Fibroblast of skin of left quadriceps (primary cell): Measurements from ENCODE around the gene TIMM10.
A peak's percentile ranks its signal among the peaks of the same experiment; 100 is the strongest.

Experiments used
- DNase-seq, 2 experiments: peaks; one replicate each; pipeline ENCODE4 v3.0.0-alpha.2; 2013; ENCODE audit warnings: low read depth in 2 of 2

The TIMM10 gene

DNA sequence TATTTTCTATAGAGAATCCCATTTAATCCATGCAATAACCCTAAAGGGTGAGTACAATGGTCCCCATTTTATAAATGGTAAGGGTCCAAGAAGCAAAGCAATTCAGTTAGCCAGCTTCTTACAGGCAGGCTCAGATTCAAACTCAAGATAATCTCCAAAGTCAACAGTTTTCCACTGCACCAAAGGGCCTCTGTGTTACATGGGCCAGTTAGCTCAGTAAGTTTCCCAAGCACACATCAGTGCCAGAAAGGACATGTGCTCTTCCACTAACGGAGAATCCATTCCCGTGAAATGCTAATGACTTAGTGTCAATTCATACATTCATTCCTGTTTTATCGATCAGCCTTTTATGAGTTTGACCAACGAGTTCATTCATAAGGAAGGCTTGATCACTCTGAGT is 26.0 kb downstream of the TIMM10 start:
- DNase-seq: no peak

DNA sequence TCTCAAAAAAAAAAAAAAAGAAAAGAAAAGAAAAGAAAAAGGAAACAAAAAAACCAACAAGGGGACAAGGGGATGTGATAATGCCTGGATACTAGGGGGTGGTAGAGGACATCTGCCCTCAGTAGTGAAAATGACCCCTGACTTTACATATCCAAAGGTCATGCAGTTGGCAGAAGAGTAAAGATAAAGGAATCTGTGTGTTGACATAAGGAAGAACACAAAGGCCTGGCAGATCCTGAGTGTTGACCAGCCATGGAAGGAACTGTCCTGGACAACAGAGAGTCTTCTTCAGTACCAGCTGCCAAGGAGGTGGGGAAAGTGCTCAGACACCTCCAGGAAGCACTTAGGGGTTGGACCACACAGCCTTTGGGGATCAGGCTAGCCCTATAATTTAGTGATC is 27.7 kb downstream of the TIMM10 start:
- DNase-seq: no peak

DNA sequence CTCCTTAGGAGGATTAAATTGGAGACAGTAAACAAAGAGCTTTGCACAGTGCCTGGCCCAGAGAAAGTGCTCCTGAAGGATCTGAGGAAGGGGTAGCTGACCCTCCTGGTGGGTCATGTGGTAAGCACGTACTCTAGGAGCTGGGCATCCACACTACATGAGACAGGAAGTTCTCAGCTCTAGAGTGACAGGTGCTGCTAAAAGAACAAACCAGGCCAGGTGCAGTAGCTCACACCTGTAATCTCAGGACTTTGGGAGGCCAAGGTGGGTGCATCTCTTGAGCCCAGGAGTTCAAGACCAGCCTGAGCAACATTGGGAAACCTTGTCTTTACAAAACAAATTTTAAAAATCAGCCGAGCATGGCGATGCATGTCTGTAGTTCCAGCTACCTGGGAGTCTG is 28.2 kb downstream of the TIMM10 start:
- no peak for DNase-seq

DNA sequence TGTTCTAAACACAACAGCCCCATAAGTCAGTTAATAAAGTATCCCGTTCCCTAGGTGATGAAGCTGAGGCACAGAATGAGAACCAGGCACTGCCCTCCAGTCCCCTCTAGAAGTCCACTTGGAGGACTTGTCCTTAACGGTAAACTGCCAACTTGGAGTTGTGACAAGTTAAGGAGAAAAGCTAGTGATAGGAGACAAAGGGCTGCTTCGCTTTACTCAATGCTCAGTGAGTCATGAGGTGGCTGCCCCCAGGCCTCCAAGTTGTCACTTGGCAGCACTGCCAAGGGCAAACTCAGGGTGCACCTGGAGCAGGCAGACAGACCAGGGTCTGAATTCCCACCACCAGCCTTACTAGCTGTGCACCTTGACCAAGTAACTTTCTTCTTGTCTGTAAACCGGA is 28.6 kb downstream of the TIMM10 start:
- DNase-seq: no peak

DNA sequence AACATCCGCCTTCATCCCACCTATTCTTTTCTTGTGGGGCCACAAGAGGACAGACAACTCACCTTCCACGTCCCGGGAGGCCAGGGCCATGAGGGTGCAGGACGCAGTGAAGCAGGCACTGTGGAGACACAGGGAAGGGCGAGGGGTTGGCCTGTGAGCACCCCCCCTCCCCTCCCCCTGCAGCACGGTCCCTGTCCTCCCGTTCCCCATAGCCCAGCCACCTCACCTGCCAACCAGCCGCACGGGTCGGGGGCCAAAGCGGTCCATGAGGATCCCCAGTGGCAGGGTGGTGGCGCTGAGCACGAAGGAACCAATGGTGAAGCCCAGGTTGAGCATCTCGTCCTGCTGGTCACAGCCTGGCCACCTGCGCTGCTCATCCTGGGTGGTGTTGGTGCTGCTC is 29.6 kb downstream of the TIMM10 start:
- DNase-seq: no peak

DNA sequence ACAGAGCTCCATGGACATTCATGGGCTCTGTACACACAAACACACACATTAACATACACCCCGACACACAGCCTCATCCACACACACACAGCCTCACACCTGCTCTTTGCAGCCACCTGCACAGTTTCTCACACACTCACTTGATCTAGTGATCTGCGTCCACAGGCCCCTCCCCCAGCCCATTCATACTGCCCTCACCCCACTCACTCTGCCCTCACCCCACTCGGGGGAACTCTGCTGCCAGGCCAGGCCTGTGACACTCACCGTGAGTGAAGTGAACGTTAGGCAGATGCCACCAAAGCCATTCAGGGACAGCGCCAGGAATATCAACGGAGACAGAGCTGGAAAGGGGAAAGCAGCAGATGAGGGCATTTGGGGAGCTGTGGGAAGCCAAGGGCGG is 30.0 kb downstream of the TIMM10 start:
- no peak for DNase-seq

DNA sequence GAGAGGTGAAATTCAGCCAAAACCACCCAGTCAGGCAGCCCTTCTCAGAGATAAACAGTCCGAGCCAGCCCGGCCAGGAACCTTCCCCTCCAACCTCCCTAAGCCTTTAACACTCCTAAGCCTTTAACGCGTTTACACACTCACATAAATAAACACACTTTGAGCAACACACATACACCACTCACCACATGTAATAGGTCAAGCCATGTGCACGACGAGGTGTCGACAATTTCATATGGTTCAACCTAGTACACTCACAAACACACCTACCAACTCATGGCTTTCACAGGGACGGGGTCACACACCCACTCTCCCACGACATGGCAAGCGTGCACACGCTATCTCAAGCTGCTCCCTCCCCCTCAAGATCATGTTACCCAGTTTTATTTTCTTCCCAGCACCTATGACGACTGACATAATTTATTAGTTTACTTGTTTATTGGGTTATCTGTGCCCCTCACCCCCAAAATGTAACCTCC is 30.5 kb downstream of the TIMM10 start:
- DNase-seq: no peak

DNA sequence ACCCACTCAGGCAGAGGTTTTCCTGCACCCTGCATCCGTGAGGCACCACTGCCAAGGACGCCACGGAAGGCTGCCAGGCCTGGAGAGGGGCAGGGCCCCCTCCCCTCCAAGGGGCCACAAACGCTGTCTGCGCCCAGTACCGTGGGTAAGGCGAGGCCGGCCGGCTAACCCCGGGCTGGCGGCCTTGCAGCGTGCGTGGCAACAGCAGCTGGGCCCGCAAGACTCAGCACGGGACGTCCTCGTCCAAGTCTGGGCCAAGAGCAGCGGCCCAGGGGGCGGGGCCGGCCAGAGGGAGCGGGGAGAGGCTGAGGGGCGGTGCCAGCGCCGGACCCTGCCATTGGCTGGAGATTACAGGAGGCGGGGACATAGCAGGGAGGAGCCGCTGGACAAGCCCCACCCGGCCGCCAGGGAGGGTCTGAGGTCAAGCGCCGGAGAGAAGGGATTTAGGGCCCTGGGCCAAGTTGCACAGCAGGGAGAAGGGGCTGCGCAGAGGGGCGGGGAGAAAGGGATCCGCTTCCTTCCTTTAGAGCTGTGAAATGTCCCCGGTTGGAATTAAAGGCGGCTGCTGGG is 31.1 kb downstream of the TIMM10 start:
- peak; percentile 64 to 66 for DNase-seq

DNA sequence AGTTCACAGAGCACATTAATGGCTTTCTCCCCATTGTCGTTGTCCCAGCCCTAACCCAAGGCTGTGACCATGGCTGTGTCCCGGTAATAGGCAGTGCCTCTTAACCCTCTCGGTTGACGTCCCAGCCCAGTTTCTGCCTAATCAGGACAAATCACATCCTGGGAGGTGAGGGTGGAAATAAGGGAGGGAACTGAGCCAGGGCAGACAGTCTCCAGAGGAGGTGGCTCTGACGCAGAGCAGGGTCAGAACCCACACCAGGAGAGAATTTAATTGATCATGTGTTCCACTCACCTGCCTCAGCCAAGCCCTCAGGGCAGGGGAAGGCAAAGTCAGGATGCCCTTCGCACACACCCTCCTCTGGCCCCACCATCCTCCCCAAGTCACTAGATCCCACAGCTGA is 32.0 kb downstream of the TIMM10 start:
- no peak for DNase-seq

DNA sequence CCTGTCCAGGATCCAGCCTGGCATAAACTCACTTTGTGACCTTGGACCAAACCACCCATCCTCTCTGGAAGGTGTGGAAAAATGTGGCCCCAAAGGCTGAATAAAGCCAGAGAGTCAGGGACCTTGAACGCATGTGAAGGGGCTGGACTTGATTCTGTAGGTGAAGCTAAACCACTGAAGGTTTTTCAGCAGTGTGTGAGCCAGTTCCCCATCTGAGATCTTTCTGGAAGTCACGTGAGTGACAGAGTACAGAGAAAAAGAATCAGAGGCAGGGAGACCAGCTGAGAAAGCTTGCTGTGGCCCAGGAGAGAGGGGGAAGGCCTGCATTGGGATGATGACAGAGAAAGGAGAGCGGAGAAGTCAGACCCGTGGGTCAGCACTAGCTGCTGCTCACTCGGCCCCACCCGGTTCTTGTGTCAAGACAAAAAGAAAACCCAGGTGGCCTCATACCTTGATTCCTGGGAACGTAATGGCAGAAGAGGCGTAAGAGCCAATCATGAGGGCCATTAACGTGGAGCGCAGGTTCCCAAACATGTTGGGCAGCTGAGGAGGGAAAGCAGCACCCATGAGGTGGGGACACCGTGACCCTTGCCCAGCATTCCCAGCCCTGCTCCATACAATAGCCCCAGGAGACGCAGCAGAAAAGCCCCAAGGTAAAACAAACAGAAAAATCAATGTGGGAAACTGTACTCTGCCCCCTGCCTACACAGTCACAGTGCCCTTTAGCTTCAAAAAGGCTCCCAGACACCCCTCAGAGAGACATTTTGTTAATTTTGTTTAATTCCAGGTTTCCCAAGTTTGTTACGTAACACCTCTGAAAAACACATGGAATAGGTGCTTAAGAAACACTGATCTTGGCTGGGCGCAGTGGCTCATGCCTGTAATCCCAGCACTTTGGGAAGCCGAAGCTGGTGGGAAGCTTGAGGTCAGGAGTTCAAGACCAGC is 33.0 kb downstream of the TIMM10 start:
- DNase-seq: no peak

DNA sequence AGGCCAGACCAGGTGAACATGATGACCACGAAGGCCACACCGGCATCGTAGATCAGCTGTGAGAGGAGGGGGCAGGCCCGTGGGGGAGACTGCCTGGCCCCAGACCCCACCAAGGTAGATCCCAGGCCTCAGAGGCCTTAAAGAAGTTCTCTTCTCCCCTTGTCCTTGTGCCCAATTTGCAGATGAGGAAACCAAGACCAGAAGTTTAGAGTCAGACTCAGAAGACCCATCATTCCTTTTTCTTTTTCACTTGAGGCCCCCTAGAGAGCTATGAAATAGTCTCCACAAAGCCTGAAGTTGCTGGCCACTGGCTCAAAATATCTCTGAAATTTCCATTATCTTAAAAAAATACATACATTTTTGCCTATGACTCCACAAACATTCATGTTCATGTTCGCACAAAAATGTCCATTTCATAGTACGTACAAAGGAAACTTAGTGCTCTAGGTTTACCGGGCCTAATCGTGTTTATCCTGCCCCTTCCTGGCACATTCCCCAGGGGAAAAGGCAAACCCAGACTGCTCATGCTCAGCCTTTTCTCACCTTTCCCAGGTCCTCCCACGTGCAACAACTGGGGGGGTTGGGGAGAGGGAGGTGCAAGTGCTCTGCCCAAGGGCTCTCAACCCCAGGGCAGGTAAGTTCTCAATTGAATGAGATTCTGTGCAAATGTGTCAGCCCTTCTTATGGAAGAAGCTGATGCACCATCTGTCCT is 34.3 kb downstream of the TIMM10 start:
- DNase-seq: no peak

DNA sequence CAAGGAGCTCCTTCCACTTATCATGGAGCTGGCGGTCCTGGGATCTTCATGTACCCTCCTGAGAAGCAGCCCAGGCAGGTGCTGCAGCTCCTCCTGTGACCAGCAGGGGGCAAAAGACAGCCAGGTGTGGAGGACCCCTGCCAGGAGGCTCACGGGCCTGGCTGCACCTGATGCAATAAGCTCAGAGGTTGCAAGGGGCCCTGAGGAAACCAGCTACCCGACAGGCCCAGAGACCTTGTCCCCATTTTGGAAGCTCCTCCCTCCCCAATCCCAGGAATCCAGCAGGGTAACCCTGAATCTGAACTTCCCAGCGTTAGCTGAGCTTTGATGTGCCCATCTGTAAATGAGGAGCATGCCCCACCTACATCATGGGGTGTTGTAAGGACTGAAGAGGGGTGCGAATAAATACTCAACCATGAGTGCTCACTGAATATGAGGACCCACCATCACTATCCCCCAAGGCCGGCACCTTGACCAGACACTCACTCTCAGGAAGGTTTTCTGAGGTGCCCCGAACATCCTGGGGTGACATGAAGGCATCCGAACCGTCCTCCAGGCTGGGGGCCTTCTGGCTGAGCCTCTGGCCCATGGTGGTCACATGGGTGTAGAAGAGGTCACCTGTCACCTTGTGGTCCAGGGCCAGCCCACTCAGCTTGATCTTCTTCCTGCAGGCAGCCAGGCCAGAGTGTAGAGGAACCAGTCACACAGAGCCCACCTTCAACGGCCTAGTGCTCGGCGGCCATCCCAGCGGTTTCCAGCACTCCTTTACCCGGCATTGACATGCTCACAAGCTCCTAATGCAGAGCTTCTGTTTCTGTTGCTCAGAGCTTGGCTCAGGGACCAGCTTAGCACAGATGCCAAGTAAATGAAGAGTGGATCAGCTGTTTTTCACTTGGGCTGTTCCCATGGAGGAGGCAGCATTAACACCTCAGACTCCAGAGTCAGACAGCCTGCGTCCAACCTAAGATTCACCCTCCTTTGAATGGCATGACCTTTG is 36.7 kb downstream of the TIMM10 start:
- no peak for DNase-seq

DNA sequence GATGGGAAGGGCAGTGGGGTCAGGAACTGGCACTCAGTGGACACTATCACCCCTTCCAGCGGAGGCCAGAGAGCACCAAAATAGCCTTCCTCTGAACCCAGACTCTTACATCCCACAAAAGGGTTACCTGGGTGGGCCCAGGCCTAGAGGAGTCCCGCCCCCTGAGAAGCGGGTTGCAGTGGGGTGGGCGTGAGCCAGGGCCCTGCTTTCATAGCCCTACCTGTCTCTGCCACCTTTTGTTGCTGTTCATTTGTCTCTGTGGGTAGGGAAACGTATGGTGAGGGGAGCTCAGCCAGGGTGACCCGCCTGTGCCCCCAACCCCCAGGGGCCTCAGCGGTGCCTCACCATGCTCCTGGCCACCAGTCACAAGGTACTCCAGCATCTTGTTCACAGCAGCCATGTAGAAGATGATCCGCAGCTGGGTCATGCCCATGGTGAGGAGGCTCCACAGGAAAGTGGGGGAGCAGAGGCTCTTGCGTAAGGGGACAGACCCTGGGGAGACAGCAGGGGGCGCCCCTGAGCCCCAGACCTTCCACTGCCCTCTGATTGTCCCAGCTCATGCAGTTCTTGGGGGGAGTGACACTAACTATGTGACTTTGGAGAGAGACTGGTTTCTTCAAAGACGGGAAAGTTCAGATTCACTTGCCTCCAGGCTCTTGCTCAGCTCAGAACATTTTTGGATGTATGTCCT is 39.0 kb downstream of the TIMM10 start:
- DNase-seq: no peak

DNA sequence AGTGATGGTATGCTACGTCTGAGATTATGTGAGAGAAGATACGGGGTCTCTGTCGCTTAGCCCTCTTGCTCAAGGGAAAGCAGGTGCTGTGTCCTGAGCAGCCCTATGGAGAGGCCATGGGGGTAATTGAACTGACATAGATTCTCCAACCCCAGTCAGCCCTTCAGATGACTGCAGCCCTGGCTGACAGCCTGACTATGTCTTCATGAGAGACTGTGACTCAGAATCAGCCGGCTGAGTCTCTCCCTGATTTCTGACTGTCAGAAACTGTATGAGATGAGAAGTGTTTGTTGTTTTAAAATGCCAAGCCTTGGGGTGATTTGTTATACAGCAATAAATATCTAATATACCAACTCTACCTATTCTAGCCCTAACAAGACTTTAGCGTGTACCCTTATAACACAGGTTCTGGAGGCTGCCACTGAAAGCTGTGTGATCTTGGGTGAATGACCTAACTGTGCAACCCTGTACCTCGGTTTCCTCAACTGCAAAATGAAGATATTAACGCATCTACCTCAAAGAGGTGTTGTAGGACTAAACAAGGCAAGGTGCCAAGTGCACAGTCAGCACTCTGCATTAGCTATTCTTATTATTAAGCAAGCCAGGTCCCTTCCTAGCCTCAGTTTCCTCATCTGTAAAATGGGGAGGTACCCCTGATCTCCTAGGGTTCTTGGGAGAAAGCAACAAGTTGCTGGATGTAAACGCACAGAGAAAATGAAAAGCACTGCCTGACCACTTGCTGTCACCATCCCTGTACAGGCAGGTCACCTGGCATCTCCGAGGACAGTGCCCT is 39.9 kb downstream of the TIMM10 start:
- DNase-seq: no peak

DNA sequence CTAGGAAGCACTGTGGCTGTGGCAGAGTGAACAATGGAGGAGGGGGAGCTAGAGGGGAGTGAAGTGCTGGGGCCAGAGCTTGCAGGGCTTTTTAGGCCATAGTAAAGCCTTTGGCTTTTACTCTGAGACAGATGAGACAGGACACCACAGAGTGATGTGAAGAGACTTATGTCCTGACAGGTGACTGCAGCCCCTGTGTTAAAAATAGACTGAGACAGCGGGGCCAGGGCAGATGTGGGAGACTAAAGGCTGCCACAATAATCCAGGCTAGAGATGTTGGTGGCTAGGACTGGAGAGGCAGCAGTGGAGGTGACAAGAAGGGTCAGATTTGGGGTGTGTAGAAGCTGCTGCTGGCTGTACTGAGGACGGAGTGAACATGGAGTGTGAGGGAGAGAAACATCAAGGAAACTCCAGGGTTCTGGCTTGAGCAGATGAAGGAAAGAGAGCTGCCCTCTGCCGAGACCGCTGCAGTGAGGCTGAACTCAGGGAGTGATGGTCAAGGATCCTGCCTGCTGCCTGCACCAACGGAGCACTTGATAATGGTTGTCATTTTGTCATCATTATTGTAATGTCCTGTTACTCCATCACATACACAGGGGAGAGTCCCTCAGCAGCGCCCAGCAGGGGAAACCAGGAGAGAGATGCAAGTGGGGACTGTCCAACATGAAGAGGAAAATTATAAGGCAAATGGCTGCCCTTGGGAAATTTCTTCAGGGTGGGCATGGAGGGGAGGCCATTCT is 42.5 kb downstream of the TIMM10 start:
- no peak for DNase-seq

DNA sequence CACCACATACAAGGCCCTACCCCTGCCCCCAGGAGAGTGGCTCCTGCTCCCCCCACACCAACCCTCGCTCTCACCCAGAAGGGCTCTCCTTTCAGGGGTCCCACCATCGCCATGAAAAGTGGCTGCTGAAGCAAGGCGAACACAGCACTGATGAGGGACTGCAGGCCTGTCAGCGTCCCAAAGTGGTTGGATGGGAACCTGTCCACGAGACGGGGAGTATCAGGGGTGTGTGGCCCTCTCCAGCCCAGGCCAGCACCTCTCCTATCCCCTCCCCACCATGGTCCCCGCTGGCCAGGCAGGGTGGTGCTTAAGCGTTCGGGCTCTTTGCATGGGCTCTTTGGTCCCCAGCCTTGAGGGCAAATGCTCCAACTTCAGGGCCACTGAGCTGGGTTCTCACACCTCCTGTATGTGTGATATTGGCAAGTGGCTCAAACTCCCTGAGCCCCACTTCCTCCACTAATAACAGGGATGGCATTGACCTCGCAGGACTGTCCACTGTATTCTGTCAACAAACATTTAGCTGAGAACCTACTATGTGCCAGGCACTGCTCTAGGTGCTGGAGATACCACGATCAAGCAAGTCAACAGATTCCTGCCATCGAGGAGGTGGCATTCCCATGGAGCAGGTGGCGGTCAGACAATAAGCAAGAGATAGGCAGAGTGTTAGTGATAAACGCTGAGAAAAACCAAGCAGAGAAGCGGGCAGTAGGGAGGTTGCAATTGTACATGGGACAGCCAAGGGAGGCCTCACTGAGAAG is 43.4 kb downstream of the TIMM10 start:
- DNase-seq: no peak

DNA sequence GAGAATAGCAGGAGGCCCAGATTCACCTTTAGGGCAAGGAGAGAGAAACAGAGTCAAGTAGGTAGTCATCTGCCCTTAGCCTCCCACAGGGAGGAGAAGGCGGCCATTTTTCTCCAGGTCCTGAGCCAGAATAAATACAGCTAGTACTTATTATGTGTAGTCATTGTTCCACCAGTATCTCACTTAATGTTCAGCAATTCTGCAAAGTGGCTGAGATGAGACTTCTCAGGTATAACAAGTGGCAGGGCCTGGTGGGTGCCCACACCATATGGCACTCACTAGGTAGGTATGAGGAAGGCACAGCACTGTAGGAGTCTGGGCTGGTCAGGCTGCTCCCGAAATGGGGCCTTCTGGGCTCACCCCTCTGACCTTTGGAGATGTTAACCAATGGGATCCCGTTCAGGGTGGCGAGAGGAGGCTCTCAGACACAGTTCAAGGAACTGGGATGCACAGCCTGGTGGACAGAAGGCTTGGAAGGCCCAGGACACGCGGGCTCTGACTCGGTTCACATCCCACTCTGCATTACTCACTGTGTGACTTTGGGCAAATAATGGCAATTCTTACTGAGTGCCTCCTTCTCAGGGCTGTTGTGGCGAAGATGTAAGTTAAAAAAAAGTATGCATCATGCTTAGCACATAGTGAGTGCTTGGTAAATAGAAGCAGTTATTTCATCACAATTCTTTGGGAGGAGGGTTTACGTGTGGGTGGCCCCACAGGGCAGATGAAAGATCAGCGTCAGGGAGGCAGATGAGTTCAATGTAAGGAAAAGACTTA is 45.1 kb downstream of the TIMM10 start:
- DNase-seq: no peak
